Lower lobe of right lung (tissue), 2 donors: ENCODE measurements around the gene HOXA11. TPM values are rescaled to one million over a fixed set of nuclear protein-coding genes. Genes with fewer than 3 reads are reported as not detected.

Experiments used
- ATAC-seq, 2 donors: fragments of 200-7000 bp; cut with Tn5 transposase; one replicate each; pipeline ENCODE4 v1.9.1; 2020 to 2022; ENCODE audit warnings: mild to moderate bottlenecking in 2 of 2, moderate library complexity in 2 of 2
- DNase-seq: peaks from one replicate; pipeline ENCODE4 v3.0.0-alpha.2; 2020
- H3K27ac ChIP-seq: fragments of 200-600 bp; one replicate; pipeline ENCODE4 v1.8.0; 2022
- H3K27me3 ChIP-seq: fragments of 200-600 bp; one replicate; pipeline ENCODE4 v1.8.0; 2022; ENCODE audit warnings: low read depth
- H3K36me3 ChIP-seq: fragments of 200-600 bp; one replicate; pipeline ENCODE4 v1.8.0; 2022; ENCODE audit warnings: mild to moderate bottlenecking
- H3K4me1 ChIP-seq: fragments of 200-600 bp; one replicate; pipeline ENCODE4 v1.8.0; 2022
- H3K4me3 ChIP-seq: fragments of 200-600 bp; one replicate; pipeline ENCODE4 v1.8.0; 2022; ENCODE audit warnings: mild to moderate bottlenecking
- H3K9me3 ChIP-seq: fragments of 200-600 bp; one replicate; pipeline ENCODE4 v1.8.0; 2022
- intact Hi-C: fragments of 100-400 bp; cut with DNase I; formaldehyde crosslinking; loops from one replicate; pipeline ENCODE4 v1.11.0; 2022
- total RNA-seq: library from RNA; stranded (reverse); fragmentation: NEBNext Ultra II Directional; extraction: Animal tissue kit (Norgen Biotek cat#: 25700); gene quantifications from one replicate; pipeline ENCODE4 v1.2.1, GENCODE V29; 2021
- TF ChIP-seq, protein P1 (sequence below): fragments of 200-600 bp; IDR thresholded peaks from one replicate; pipeline ENCODE4 v1.8.0; 2022; ENCODE audit warnings: antibody characterized with exemption, mild to moderate bottlenecking
- donor health status: DM: no; HTN: yes; CAD: no; lungs with severe emphysema.

Gene HOXA11
- total RNA-seq, 1 donor from 2014 or later: not detected

DNA sequence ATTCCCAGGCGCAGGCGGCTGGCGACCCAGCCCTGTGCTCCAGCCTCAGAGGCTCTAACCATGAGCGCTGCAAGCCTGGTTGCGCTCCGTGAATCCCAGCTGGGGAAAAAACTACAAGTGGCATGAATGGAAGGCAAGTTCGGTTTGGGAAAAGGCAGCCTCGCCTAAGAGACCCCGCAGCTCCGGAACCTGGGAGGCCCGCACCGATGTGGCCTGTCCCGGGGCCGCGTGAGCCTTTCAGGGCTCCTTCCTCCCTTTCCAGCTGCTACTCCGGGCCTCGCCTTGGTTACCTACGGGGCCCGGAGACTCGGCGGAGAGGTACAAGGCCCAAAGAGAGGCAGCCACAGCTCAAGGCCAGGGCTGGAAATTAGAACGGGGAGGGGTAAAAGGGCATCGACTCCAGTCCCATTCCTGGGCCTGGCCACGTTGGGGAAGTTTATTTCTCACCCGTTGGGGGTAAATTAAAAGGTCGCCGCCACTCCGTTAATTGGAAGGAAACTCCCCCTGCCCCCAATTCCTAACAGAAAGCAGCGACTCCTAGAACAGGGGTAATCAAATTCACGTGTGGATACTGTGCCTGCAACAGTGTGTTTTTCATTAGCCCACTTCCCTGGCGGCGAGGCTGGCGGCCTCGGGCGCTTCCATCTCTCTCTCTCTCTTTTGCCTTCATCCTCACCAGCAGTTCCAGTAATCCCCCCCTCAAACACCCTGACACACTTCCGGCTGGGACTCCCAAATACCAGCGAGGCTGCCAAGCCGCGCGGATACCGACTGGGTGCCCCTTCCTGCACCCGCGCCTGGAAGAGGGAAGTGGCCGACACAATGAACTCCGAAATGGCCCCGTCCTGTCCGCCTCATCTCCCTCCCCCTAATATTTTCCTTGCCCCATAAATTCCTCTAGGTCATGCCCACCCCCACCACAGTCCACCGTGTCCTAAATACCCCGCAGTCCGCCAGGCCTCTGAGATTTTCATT is 18.2 kb downstream of the HOXA11 start:
- Histone ChIP-seq H3K4me1 (peaks cover 36% of the 10 kb centered on the region), H3K36me3 (no peaks in the 10 kb centered on the region), H3K9me3 (no peaks in the 10 kb centered on the region), H3K27me3 (peaks cover 100% of the 10 kb centered on the region), H3K4me3 (peak overlapping the region; percentile 50), H3K27ac (no peak overlapping the region)
- peak; percentile 48 for DNase-seq
- TF ChIP-seq, protein P1, sequence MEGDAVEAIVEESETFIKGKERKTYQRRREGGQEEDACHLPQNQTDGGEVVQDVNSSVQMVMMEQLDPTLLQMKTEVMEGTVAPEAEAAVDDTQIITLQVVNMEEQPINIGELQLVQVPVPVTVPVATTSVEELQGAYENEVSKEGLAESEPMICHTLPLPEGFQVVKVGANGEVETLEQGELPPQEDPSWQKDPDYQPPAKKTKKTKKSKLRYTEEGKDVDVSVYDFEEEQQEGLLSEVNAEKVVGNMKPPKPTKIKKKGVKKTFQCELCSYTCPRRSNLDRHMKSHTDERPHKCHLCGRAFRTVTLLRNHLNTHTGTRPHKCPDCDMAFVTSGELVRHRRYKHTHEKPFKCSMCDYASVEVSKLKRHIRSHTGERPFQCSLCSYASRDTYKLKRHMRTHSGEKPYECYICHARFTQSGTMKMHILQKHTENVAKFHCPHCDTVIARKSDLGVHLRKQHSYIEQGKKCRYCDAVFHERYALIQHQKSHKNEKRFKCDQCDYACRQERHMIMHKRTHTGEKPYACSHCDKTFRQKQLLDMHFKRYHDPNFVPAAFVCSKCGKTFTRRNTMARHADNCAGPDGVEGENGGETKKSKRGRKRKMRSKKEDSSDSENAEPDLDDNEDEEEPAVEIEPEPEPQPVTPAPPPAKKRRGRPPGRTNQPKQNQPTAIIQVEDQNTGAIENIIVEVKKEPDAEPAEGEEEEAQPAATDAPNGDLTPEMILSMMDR: no peak
- no peak for ATAC-seq
- intact Hi-C loops: no loop called here

DNA sequence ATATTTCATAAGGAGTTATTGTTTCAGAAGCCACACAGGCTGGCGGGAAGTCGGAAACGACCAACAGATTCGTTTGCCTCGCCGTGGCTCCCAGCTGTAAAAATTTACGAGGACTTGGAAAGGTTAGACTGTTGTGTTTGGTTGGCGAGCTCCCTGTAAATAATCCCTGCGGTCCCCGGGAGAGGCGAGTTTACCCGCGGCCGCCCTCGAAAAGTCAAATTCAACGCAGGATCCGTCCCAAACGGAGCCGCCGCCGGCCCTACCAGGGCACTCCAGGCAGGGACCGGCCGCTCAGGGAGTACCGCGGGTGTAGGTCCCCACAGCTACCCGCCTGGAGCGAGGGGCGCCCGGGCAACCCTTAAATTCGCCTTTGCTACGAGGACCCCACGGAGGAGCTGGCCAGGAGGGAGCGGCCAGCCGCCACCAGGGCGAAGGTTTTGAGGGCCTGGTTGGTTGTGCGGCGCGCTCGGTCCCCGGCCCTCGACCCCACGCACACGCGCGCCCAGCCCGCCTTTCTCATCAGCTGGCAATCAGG is 19.0 kb downstream of the HOXA11 start:
- ATAC-seq: no peak

DNA sequence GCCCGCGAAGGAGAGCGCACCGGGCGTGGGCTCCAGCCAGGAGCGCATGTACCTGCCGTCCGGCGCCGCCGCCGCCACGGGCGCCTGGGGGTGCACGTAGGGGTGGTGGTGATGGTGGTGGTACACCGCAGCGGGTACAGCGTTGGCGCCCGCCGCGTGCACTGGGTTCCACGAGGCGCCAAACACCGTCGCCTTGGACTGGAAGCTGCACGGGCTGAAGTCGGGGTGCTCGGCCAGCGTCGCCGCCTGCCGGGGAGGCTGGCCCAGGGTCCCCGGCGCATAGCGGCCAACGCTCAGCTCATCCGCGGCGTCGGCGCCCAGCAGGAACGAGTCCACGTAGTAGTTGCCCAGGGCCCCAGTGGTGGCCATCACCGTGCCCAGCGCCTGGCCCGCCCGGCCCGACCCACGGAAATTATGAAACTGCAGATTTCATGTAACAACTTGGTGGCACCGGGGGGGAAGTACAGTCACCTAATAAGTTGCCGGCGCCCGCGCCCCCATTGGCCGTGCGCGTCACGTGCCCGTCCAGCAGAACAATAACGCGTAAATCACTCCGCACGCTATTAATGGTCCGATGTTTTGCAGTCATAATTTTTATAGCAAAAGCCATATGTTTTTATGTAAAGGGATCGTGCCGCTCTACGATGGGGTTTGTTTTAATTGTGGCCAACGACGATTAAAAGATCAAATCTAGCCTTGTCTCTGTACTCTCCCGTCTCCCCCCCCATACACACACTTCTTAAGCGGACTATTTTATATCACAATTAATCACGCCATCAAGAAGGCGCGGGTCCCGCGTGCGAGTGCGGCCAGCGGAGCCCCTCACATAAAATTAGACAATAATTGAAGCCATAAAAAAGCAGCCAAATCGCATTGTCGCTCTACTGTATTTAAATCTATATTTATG is 19.7 kb downstream of the HOXA11 start, which contains the start of gene HOXA9:
HOXA9 (minus strand) TSS at position 449 of the 907 bp plus-strand sequence; CDS start at position 369, 80 bp downstream.
- peak; percentile 30 to 36 for ATAC-seq
- Histone ChIP-seq H3K4me1 (peaks cover 47% of the 10 kb centered on the region), H3K36me3 (no peaks in the 10 kb centered on the region), H3K27me3 (peaks cover 97% of the 10 kb centered on the region), H3K27ac (no peak within 1 kb of the TSS), H3K4me3 (peak within 1 kb of the TSS; percentile 50), H3K9me3 (no peaks in the 10 kb centered on the region)
- intact Hi-C loops: no loop called here
- TF ChIP-seq, protein P1: no peak
- DNase-seq: peak; percentile 78

More for the DNA sequence above, 19.0 kb downstream of the HOXA11 start:
- Histone ChIP-seq H3K36me3 (no peaks in the 10 kb centered on the region), H3K4me3 (peak overlapping the region; percentile 50), H3K4me1 (peaks cover 42% of the 10 kb centered on the region), H3K27me3 (peaks cover 99% of the 10 kb centered on the region), H3K27ac (no peak overlapping the region), H3K9me3 (no peaks in the 10 kb centered on the region)
- DNase-seq: peak; percentile 43
- intact Hi-C loops: no loop called here
- TF ChIP-seq, protein P1: no peak

DNA sequence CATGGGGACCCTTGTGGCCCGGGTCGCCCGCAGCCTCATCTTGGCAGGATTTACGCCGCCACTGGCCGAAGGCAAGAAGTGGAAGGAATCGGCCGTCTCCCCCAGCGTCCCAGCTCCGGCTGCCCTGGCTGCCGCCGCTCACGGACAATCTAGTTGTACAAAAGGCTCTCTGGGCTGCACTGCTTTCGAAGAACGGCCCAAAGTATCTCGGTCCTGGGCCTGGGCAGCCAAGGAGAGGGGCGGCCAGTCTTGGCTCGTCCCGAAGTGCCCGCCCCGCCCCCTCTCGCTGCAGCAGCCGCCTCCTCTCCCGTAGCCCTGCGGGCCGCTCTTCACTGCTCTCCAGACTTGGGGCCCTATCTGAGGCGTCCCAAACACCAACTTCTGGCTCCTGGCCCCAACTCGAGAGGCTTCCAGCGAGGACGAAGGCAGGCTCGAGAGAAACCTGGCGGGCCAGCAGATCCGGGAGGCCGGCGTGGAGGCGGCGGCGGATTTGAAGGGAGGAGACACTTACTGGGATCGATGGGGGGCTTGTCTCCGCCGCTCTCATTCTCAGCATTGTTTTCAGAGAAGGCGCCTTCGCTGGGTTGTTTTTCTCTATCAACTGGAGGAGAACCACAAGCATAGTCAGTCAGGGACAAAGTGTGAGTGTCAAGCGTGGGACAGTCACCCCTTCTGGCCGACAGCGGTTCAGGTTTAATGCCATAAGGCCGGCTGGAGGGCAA is 20.5 kb downstream of the HOXA11 start:
- peaks cover 45% of the 10 kb centered on the region for H3K4me1 ChIP-seq
- peaks cover 95% of the 10 kb centered on the region for H3K27me3 ChIP-seq
- H3K27ac ChIP-seq: no peak overlapping the region
- DNase-seq: peak; percentile 54
- no peak for ATAC-seq
- TF ChIP-seq, protein P1: peak; percentile 19
- no peaks in the 10 kb centered on the region for H3K9me3 ChIP-seq
- H3K4me3 ChIP-seq: peak overlapping the region; percentile 50
- intact Hi-C loops: no loop called here
- no peaks in the 10 kb centered on the region for H3K36me3 ChIP-seq
